Measurements from ENCODE around the gene NDUFS4. TPM values are rescaled to one million over a fixed set of nuclear protein-coding genes. Genes with fewer than 3 reads are reported as not detected.
"Not testable (repeated sequence)": the region's sequence is repeated elsewhere in the genome, so short reads cannot be mapped to it uniquely, and the experiment has no call there.

NDUFS4 gene
- total and polyA plus RNA-seq, 9 of the 15 experiments (the other 6 are each of a cell fraction or from before 2014, with no cell fraction given) = 68.7 to 313 (median 113) TPM

GRCh38 chr5:53649352-53649751, 88.9 kb downstream of the NDUFS4 start:
- Histone ChIP-seq H3K4me3 (no peak overlapping the region), H2AFZ (ENCODE audit: low read depth, low read length) (no peak overlapping the region), H3K27ac (ENCODE audit: extremely low read depth, low read depth, low read length) (no peak overlapping the region), H3K9me3 (replicated peaks; ENCODE audit: control insufficient read depth, insufficient read depth, low read depth, low read length) (no peaks in the 10 kb centered on the region), H4K20me1 (replicated peaks; ENCODE audit: control insufficient read depth, insufficient read depth, low read length) (no peaks in the 10 kb centered on the region), H3K27me3 (ENCODE audit: control insufficient read depth in 2 of 2, insufficient read depth in 2 of 2, low read length in 2 of 2) (no peaks in the 10 kb centered on the region), H3K36me3 (ENCODE audit: control insufficient read depth, insufficient read depth, low read length) (peaks cover 8% of the 10 kb centered on the region; the same call in 1 of the 3 replicates), H3K79me2 (ENCODE audit: control insufficient read depth, insufficient read depth, low read length) (no peaks in the 10 kb centered on the region), H3K9ac (ENCODE audit: insufficient read depth in 1 of 2, low read depth in 2 of 2, low read length in 2 of 2) (no peak overlapping the region), H3K4me1 (replicated peaks in 1 of 2; ENCODE audit: control insufficient read depth in 2 of 2, insufficient read depth in 2 of 2, low read length in 2 of 2) (no peaks in the 10 kb centered on the region), H3K4me2 (ENCODE audit: insufficient read depth, low read length) (no peak overlapping the region), H3K9me1 (ENCODE audit: control insufficient read depth, insufficient read depth, low read length) (no peaks in the 10 kb centered on the region)
- intact Hi-C loops (cut with micrococcal nuclease) = no loop called here
- POLR2A ChIA-PET = no interaction called here
- WGBS (ENCODE audit: insufficient coverage, low coverage, missing lambda C conversion rate) = 85% methylated on average over 2 of the region's 2 CpGs
- no peak for DNase-seq (ENCODE audit: extremely low read depth in 1 of 4, low spot score in 3 of 4)
- BruUV-seq (replicated peaks) = no TSS peak
- FAIRE-seq = no peak
- TF ChIP-seq SOX6 (IDR thresholded peaks at IDR 0.05) (no peak), ZBTB49 (CRISPR knock-in tag; IDR thresholded peaks at IDR 0.05; ENCODE audit: borderline replicate concordance) (no peak), ZNF146 (CRISPR knock-in tag; IDR thresholded peaks at IDR 0.05; ENCODE audit: unreplicated experiment) (peak; percentile 65), HMGXB4 (CRISPR knock-in tag; IDR thresholded peaks at IDR 0.05) (no peak)
- in situ Hi-C loops (cut with MboI) = no loop called here
- ATAC-seq = no peak
- CTCF ChIA-PET (ENCODE audit: low intra/inter-chr PET ratio) = no interaction called here

- H3K27me3 ChIP-seq (ENCODE audit: control insufficient read depth in 2 of 2, insufficient read depth in 2 of 2, low read length in 2 of 2); H3K27ac ChIP-seq (ENCODE audit: extremely low read depth, low read depth, low read length); BruUV-seq (replicated peaks); H3K9me1 ChIP-seq (ENCODE audit: control insufficient read depth, insufficient read depth, low read length); CTCF ChIA-PET (ENCODE audit: low intra/inter-chr PET ratio); DNase-seq (ENCODE audit: extremely low read depth in 1 of 4, low spot score in 3 of 4); H2AFZ ChIP-seq (ENCODE audit: low read depth, low read length); in situ Hi-C loops (cut with MboI); FAIRE-seq; H3K4me2 ChIP-seq (ENCODE audit: insufficient read depth, low read length); H3K4me1 ChIP-seq (replicated peaks in 1 of 2; ENCODE audit: control insufficient read depth in 2 of 2, insufficient read depth in 2 of 2, low read length in 2 of 2); H3K36me3 ChIP-seq (ENCODE audit: control insufficient read depth, insufficient read depth, low read length); H4K20me1 ChIP-seq (replicated peaks; ENCODE audit: control insufficient read depth, insufficient read depth, low read length); POLR2A ChIA-PET; H3K79me2 ChIP-seq (ENCODE audit: control insufficient read depth, insufficient read depth, low read length); H3K4me3 ChIP-seq; H3K9me3 ChIP-seq (replicated peaks; ENCODE audit: control insufficient read depth, insufficient read depth, low read depth, low read length); H3K9ac ChIP-seq (ENCODE audit: insufficient read depth in 1 of 2, low read depth in 2 of 2, low read length in 2 of 2); intact Hi-C loops (cut with micrococcal nuclease); ATAC-seq: not testable (repeated sequence)
- WGBS (ENCODE audit: insufficient coverage, low coverage, missing lambda C conversion rate) = 89% methylated on average over 2 of the region's 4 CpGs
Measured at GRCh38 chr5:53660573-53660972, 100.1 kb downstream of the NDUFS4 start.

- in situ Hi-C loops (cut with MboI); H3K9me1 ChIP-seq (ENCODE audit: control insufficient read depth, insufficient read depth, low read length); H3K4me2 ChIP-seq (ENCODE audit: insufficient read depth, low read length); FAIRE-seq; H4K20me1 ChIP-seq (replicated peaks; ENCODE audit: control insufficient read depth, insufficient read depth, low read length); POLR2A ChIA-PET; CTCF ChIA-PET (ENCODE audit: low intra/inter-chr PET ratio); BruUV-seq (replicated peaks); H2AFZ ChIP-seq (ENCODE audit: low read depth, low read length); H3K4me3 ChIP-seq; H3K27me3 ChIP-seq (ENCODE audit: control insufficient read depth in 2 of 2, insufficient read depth in 2 of 2, low read length in 2 of 2); ATAC-seq; DNase-seq (ENCODE audit: extremely low read depth in 1 of 4, low spot score in 3 of 4); H3K79me2 ChIP-seq (ENCODE audit: control insufficient read depth, insufficient read depth, low read length); H3K9ac ChIP-seq (ENCODE audit: insufficient read depth in 1 of 2, low read depth in 2 of 2, low read length in 2 of 2); H3K27ac ChIP-seq (ENCODE audit: extremely low read depth, low read depth, low read length); H3K4me1 ChIP-seq (replicated peaks in 1 of 2; ENCODE audit: control insufficient read depth in 2 of 2, insufficient read depth in 2 of 2, low read length in 2 of 2); H3K9me3 ChIP-seq (replicated peaks; ENCODE audit: control insufficient read depth, insufficient read depth, low read depth, low read length); intact Hi-C loops (cut with micrococcal nuclease); H3K36me3 ChIP-seq (ENCODE audit: control insufficient read depth, insufficient read depth, low read length): not testable (repeated sequence)
- 80% methylated on average over 7 of the region's 11 CpGs for WGBS (ENCODE audit: insufficient coverage, low coverage, missing lambda C conversion rate)
Measured at GRCh38 chr5:53665313-53665712, 104.9 kb downstream of the NDUFS4 start.
